CD8-positive, alpha-beta memory T cell (primary cell): ENCODE results near the gene MYMX. TPM values are rescaled to one million over a fixed set of nuclear protein-coding genes. Genes with fewer than 3 reads are reported as not detected.

ENCODE experiments used
- CTCF ChIA-PET: fragments of 350-600 bp; sonication (Branson Sonifier 250); formaldehyde crosslinking; loops from one replicate; lab custom pipeline; 2021; ENCODE audit warnings: antibody characterized with exemption; lab: Charles Lee
- POLR2A ChIA-PET: fragments of 350-600 bp; sonication (Branson Sonifier 250); formaldehyde crosslinking; loops from one replicate; lab custom pipeline; 2021; ENCODE audit warnings: antibody characterized with exemption; lab: Charles Lee
- DNase-seq, 5 donors: peaks; one replicate each; pipeline versions ENCODE4 v3.0.0 to v3.0.0-alpha.2; 2020 to 2022; ENCODE audit warnings: mixed read lengths in 1 of 5
- H3K27ac ChIP-seq: one replicate; pipeline ENCODE4 v1.7.0; 2013; ENCODE audit warnings: low read depth, mild to moderate bottlenecking, low read length, moderate library complexity
- H3K27me3 ChIP-seq: 2 replicates; pipeline ENCODE4 v1.7.0; 2013; ENCODE audit warnings: low read length, mild to moderate bottlenecking; ENCODE audit not compliant: insufficient read depth, poor library complexity, severe bottlenecking
- H3K36me3 ChIP-seq: 2 replicates; pipeline ENCODE4 v1.7.0; 2013; ENCODE audit warnings: mild to moderate bottlenecking, low read length, moderate library complexity; ENCODE audit not compliant: insufficient read depth
- H3K4me1 ChIP-seq: 2 replicates; pipeline ENCODE4 v1.7.0; 2013; ENCODE audit warnings: mild to moderate bottlenecking, low read length, moderate library complexity; ENCODE audit not compliant: insufficient read depth
- H3K4me3 ChIP-seq: 2 replicates; pipeline ENCODE4 v1.7.0; 2013; ENCODE audit warnings: mild to moderate bottlenecking, low read length
- H3K9me3 ChIP-seq: 2 replicates; pipeline ENCODE4 v1.7.0; 2013; ENCODE audit warnings: mild to moderate bottlenecking, low read length
- H3K27ac Mint-ChIP-seq, 8 donors: one replicate each; pipeline ENCODE4 v1.8.0; 2020 to 2021; ENCODE audit warnings: mixed read lengths in 8 of 8, mild to moderate bottlenecking in 6 of 8, inconsistent platforms in 3 of 8, moderate library complexity in 3 of 8
- H3K27me3 Mint-ChIP-seq, 2 donors: one replicate each; pipeline ENCODE4 v1.8.0; 2020 to 2021; ENCODE audit warnings: mixed read lengths in 2 of 2, mild to moderate bottlenecking in 1 of 2, moderate library complexity in 1 of 2
- H3K36me3 Mint-ChIP-seq, 3 donors: one replicate each; pipeline ENCODE4 v1.8.0; 2020 to 2021; ENCODE audit warnings: mixed read lengths in 3 of 3, inconsistent platforms in 1 of 3, mild to moderate bottlenecking in 1 of 3
- H3K4me1 Mint-ChIP-seq, 3 donors: one replicate each; pipeline ENCODE4 v1.8.0; 2020 to 2021; ENCODE audit warnings: mixed read lengths in 3 of 3, inconsistent platforms in 1 of 3, mild to moderate bottlenecking in 1 of 3
- H3K4me3 Mint-ChIP-seq, 7 donors: one replicate each; pipeline ENCODE4 v1.8.0; 2020 to 2021; ENCODE audit warnings: mixed read lengths in 7 of 7, mild to moderate bottlenecking in 6 of 7, moderate library complexity in 4 of 7, inconsistent platforms in 2 of 7
- H3K9me3 Mint-ChIP-seq, 5 donors: one replicate each; pipeline ENCODE4 v1.8.0; 2020 to 2022; ENCODE audit warnings: mixed read lengths in 5 of 5, mild to moderate bottlenecking in 3 of 5, moderate library complexity in 2 of 5, inconsistent platforms in 1 of 5
- polyA plus RNA-seq: library from polyadenylated mRNA; unstranded; fragments of 300-500 nt; fragmentation: Illumina TruSeq; gene quantifications from one replicate; pipeline ENCODE4 v1.2.3, GENCODE V29; 2021
- total RNA-seq, 2 experiments: library from RNA; stranded (reverse); gene quantifications; one replicate each; pipeline ENCODE4 v1.2.3, GENCODE V29; 2021

The MYMX gene
- total and polyA plus RNA-seq, 3 experiments from 2014 or later = not detected

DNA sequence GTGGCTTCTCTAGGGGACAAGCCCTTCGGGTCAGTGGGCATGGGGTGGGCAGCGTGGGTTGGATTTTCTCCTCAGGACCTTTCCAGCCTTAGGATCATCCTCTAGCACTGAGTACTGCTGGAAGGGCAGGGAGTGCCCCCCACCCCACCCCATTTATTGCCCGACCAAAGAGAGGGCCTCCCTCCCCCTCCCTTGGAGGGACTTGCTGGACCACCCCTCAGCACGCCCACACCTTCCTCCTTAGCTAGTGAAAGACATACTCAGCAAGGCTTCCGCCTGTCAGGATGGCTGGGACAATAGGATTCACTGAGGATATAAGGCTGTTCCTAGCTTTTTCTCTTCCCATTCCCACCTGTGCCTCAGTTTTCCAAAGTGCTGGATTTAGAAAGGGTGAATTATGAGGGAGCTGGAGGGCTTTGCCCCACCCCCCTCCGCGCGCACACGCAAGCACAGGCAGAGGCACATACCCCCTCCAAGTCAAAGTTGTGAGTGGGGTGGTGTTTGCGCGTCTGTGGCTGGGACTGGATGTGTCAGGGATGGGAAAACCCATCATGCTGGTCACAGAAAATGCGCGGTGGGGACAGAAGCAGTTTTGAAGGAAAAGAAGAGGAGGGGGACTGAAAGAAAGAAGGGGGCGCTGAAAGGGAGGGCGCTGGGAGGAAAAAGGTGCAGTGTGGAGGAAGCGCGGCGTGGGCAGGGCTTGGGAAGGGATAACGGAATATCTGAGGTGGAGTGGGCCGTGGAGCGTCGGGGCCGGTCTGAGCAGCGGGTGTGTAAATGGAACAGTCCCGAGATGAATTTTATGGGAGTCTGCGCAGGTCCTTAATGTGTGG lies 6.0 kb downstream of the MYMX start:
- H3K4me3 ChIP-seq = peak overlapping the region; percentile 62
- Mint-ChIP-seq H3K9me3 (no peaks in the 10 kb centered on the region), H3K4me3 (peak overlapping the region; percentile 79 to 90 (median 82)), H3K36me3 (no peaks in the 10 kb centered on the region), H3K27me3 (peaks cover 6 to 9% of the 10 kb centered on the region in 2 donors), H3K27ac (peak overlapping the region in 7 of 8 donors; percentile 32 to 76 (median 50)), H3K4me1 (peaks cover 16 to 27% (median 17%) of the 10 kb centered on the region in 3 donors)
- H3K27me3 ChIP-seq = peaks cover 5% of the 10 kb centered on the region
- no peaks in the 10 kb centered on the region for H3K36me3 ChIP-seq
- POLR2A ChIA-PET = interaction anchor here (1.2 to 4.5 kb wide), 3 partner anchors 25 to 42 kb away, joined by 3 to 24 read pairs (median 4); partner anchors contain the start of gene HSP90AB1
- CTCF ChIA-PET = interaction anchor here (1.0 to 8.0 kb wide), 6 partner anchors 13 to 90 kb away, joined by 3 to 69 read pairs (median 7); partner anchors contain the start of genes AARS2 and SLC35B2
- H3K9me3 ChIP-seq = no peaks in the 10 kb centered on the region
- no peak for DNase-seq
- peaks cover 10% of the 10 kb centered on the region for H3K4me1 ChIP-seq
- H3K27ac ChIP-seq = no peak overlapping the region

DNA sequence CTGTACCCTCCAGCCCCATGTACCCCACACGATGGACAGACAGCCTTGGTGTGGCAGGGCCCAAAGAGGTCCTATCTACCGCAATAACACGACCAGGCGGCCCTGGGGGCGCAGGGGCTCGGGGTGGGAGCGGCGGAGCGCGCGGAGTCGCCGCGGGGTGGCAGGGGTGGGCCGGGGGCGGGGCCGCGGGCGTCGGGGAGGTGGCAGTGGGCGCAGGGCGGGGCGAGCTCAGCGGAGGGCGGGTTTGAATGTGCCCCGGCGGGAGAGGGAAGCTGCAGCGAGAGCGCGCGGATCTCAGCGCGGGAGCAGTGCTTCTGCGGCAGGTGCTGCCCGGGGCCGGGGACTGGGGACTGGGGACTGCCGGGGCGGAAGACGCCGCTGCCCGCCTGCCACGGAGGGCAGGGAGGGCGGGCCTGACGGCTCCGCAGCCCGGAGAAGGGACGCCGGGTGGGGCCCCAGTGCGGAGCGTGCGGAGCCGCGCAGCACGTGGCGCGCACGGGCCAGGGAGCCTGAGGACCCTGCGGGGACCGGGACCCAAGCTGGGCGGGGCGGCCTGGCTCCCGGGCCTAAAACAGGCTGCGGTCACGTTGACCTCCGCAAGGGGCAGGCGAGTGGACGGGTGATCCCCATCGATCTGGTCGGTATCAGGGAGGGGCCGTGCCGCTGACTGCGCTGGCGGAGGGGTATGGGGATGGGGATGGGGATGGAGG lies 6.7 kb downstream of the MYMX start, which contains the start of gene SLC29A1:
Gene SLC29A1 (plus strand): TSS at position 277 of the 710 bp plus-strand sequence. CDS start 3,719 bp downstream, outside the sequence.
- peaks cover 16 to 25% (median 16%) of the 10 kb centered on the region in 3 donors for H3K4me1 Mint-ChIP-seq
- H3K4me3 Mint-ChIP-seq = peak within 1 kb of the TSS; percentile 81 to 90 (median 84)
- POLR2A ChIA-PET = interaction anchor here (0.8 to 4.5 kb wide), 4 partner anchors 14 to 41 kb away, joined by 3 to 24 read pairs (median 4); partner anchors contain the start of gene HSP90AB1
- H3K27me3 Mint-ChIP-seq = peaks cover 1 to 6% of the 10 kb centered on the region in 2 donors
- peaks cover 10% of the 10 kb centered on the region for H3K4me1 ChIP-seq
- H3K4me3 ChIP-seq = peak within 1 kb of the TSS; percentile 62
- DNase-seq = peak; percentile 74 to 88 (median 76)
- H3K27ac Mint-ChIP-seq = peak within 1 kb of the TSS in 7 of 8 donors; percentile 36 to 76 (median 62)
- H3K9me3 Mint-ChIP-seq = no peaks in the 10 kb centered on the region
- H3K9me3 ChIP-seq = no peaks in the 10 kb centered on the region
- H3K36me3 ChIP-seq = no peaks in the 10 kb centered on the region
- peaks cover 5% of the 10 kb centered on the region for H3K27me3 ChIP-seq
- H3K36me3 Mint-ChIP-seq = no peaks in the 10 kb centered on the region
- peak within 1 kb of the TSS; percentile 45 for H3K27ac ChIP-seq
- CTCF ChIA-PET = interaction anchor here (0.9 to 8.0 kb wide), 6 partner anchors 12 to 92 kb away, joined by 3 to 69 read pairs (median 4); partner anchors contain the start of gene SLC35B2

DNA sequence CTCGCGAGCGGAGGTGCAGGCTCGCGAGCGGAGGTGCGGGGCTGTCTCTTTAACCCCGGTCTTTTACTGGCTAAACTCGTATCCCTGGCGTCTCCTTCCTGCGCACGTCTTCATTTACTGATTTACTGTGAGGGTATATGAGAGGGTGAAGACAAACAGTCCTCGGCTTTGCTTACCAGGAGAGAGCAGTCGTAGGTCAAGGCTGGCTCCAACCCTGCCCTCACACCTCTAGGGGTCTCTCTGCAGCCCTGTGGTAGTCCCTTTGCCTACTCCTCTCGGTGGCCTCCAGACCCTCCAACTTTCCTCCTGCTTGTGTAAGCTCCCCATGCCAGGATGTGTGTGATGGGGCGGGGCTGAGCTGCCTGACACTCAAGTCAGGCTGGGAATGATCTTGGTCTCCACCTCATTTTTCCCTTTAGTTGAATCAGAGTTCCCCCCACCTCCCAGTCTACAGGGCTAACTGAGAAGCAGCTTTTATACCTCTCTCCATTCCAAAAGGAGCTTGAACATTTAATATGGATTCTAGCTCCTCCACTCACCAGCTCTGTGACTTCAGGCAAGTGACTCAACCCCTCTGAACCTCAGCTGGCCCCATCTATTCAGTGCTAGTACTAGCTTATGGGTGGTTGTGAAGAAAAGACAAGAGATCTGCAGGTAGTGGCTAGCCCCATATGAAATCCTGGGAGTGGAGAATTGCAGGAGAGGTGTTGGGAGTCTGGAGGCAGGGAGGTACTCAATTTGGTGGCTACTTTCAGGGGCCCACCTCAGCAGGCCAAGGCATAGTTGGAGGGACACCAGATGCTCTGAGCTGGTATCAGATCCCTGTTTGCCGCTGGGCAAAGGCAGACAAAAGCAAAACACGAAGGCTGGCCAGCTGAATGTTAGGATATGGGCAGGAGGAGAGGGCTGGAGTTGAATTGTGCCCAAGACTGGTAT lies 7.6 kb downstream of the MYMX start:
- Histone ChIP-seq H3K27ac (peak overlapping the region; percentile 45), H3K4me3 (peak overlapping the region; percentile 52), H3K4me1 (peaks cover 10% of the 10 kb centered on the region), H3K36me3 (no peaks in the 10 kb centered on the region), H3K9me3 (no peaks in the 10 kb centered on the region), H3K27me3 (peaks cover under 1% of the 10 kb centered on the region)
- DNase-seq = no peak
- CTCF ChIA-PET = interaction anchor here (0.8 to 8.0 kb wide), 8 partner anchors 11 to 93 kb away, joined by 3 to 69 read pairs (median 4); partner anchors contain the start of genes AARS2 and SLC35B2
- H3K4me1 Mint-ChIP-seq = peaks cover 15 to 21% (median 16%) of the 10 kb centered on the region in 3 donors
- peak overlapping the region in 5 of 8 donors; percentile 1 to 73 (median 63) for H3K27ac Mint-ChIP-seq
- peak overlapping the region; percentile 81 to 90 (median 84) for H3K4me3 Mint-ChIP-seq
- POLR2A ChIA-PET = interaction anchor here (0.8 to 4.5 kb wide), 5 partner anchors 10 to 40 kb away, joined by 3 to 24 read pairs (median 3); partner anchors contain the start of gene HSP90AB1
- no peaks in the 10 kb centered on the region for H3K9me3 Mint-ChIP-seq
- no peaks in the 10 kb centered on the region for H3K36me3 Mint-ChIP-seq
- H3K27me3 Mint-ChIP-seq = peaks cover 0 to 3% of the 10 kb centered on the region in 2 donors

DNA sequence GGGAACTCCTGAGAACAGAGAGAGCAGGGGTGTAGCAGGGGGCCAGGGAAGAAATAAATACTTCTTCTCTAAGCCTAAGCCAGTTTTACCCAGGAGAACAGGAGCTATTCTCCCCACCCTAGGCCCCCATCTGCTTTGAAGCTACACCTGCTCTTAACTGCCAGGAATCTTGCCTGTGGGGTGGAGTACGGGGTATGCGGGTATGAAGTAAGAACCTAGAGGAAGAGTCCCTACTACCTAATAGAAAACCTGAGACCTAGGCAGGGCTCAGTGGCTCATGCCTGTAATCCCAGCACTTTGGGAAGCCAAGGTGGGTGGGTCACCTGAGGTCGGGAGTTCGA lies 8.2 kb downstream of the MYMX start:
- POLR2A ChIA-PET = interaction anchor here (0.9 to 4.5 kb wide), 2 partner anchors 9 to 23 kb away, joined by 3 to 24 read pairs; partner anchors contain the start of gene HSP90AB1
- Histone ChIP-seq H3K4me3 (no peak overlapping the region), H3K36me3 (no peaks in the 10 kb centered on the region), H3K27me3 (no peaks in the 10 kb centered on the region), H3K9me3 (no peaks in the 10 kb centered on the region), H3K4me1 (peaks cover 10% of the 10 kb centered on the region), H3K27ac (peak overlapping the region; percentile 45)
- Mint-ChIP-seq H3K27me3 (peaks cover 0 to 1% of the 10 kb centered on the region in 2 donors), H3K27ac (no peak overlapping the region), H3K36me3 (no peaks in the 10 kb centered on the region), H3K4me3 (peak overlapping the region; percentile 49 to 85 (median 82)), H3K9me3 (no peaks in the 10 kb centered on the region), H3K4me1 (peaks cover 15 to 21% (median 16%) of the 10 kb centered on the region in 3 donors)
- no peak for DNase-seq
- CTCF ChIA-PET = interaction anchor here (1.0 to 8.0 kb wide), 6 partner anchors 11 to 52 kb away, joined by 3 to 69 read pairs (median 6); partner anchors contain the start of gene SLC35B2

DNA sequence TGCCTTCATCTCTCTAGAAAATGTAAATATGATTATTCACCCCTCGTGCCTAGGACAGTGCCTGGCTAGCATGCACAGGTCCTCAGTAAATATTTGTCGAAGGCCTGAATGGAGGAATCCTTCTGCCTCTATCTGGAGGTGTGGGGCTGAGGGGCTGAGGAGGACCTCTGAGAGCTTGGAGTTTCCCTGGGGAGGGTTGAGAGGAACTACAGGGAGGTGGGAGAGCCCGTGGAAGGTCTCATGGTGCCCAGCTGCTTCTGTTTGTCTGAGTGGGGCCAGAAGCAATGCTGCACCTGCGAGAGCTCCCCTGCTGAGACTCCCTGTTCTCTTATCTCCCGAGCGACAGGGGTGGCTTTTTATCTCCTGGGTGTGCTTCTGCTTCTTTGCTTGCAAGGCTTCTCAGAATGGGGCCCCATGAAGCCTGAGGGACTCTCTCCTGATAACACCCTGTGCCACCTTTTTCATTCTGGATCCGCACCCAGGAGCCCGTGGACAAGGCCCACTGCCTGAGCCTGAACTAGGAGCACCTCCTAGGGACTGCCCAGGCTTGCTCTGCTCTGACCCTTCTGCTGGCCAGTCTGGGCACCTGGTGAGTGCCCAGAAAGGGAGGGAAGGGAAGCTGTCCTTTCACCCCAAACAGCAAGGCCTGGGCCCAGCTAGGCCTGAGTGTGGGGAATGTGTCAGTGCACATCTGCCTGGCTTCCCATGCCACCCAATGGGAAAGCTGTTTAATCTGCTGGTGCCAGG lies 9.0 kb downstream of the MYMX start:
- no peak for DNase-seq
- Mint-ChIP-seq H3K27ac (no peak overlapping the region), H3K9me3 (no peaks in the 10 kb centered on the region), H3K4me1 (peaks cover 15 to 21% (median 16%) of the 10 kb centered on the region in 3 donors), H3K27me3 (no peaks in the 10 kb centered on the region), H3K4me3 (peak overlapping the region in 3 of 7 donors; percentile 19 to 67 (median 27)), H3K36me3 (no peaks in the 10 kb centered on the region)
- ChIA-PET CTCF (interaction anchor here (2.0 to 8.0 kb wide), 4 partner anchors 10 to 31 kb away, joined by 4 to 69 read pairs (median 14); partner anchors contain the start of gene SLC35B2), POLR2A (interaction anchor here (4.5 kb wide), 1 partner anchor 22 kb away, joined by 24 read pairs; the partner anchor contains the start of gene HSP90AB1)
- Histone ChIP-seq H3K27me3 (no peaks in the 10 kb centered on the region), H3K36me3 (no peaks in the 10 kb centered on the region), H3K4me1 (peaks cover 10% of the 10 kb centered on the region), H3K9me3 (no peaks in the 10 kb centered on the region), H3K4me3 (no peak overlapping the region), H3K27ac (peak overlapping the region; percentile 61)

DNA sequence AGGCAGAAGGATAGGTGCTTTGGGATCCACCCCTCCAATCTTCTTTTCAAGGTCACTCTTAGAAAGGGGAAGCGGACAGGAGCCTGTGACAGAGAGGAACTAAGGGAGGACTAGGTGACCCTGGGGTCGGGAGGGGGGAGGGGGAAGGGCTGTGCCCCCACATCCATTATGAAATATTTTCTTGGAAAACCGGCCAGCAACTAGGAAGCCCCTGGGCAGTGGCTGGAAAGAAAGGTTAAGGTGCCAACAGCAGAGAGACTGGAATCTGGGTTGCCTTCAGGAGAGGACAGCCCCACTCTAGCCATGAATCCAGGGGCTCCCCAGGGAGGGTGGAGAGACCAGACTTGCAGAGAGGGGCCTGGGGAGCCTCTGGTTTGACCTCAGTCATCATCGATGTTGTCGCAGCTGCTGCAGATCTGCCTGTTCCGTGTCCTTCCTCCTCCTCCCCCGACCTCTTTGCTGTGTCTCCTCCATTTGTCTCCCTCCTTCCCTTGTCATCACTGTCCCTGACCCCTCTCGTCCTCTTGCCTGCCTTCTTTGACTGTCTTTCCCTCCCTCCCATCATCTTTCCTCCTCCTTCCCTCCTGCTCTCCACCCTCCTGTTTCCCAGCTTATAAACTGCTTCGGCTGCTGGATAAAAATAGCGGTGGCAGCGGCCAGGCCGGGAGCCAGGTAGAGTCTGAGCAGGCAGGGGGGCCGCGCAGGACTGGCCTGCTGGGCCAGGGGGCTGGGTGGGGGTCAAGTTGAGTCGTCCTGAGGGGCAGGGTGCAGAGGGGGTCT lies 9.8 kb downstream of the MYMX start:
- Histone ChIP-seq H3K27me3 (no peaks in the 10 kb centered on the region), H3K4me1 (peaks cover 10% of the 10 kb centered on the region), H3K4me3 (no peak overlapping the region), H3K36me3 (no peaks in the 10 kb centered on the region), H3K9me3 (no peaks in the 10 kb centered on the region), H3K27ac (peak overlapping the region; percentile 61)
- CTCF ChIA-PET = interaction anchor here (2.4 to 8.0 kb wide), 3 partner anchors 9 to 30 kb away, joined by 7 to 69 read pairs (median 22); partner anchors contain the start of gene SLC35B2
- H3K9me3 Mint-ChIP-seq = no peaks in the 10 kb centered on the region
- H3K4me1 Mint-ChIP-seq = peaks cover 15 to 21% (median 16%) of the 10 kb centered on the region in 3 donors
- H3K4me3 Mint-ChIP-seq = peak overlapping the region in 1 of 7 donors; percentile 27
- POLR2A ChIA-PET = interaction anchor here (1.4 kb wide), 1 partner anchor 11 kb away, joined by 3 read pairs; no protein-coding TSS in a partner anchor
- no peaks in the 10 kb centered on the region for H3K36me3 Mint-ChIP-seq
- DNase-seq = no peak
- no peak overlapping the region for H3K27ac Mint-ChIP-seq
- no peaks in the 10 kb centered on the region for H3K27me3 Mint-ChIP-seq
